ENCODE measurements around the gene ANO2.

The ANO2 gene

GRCh38 chr12:5599378-5599777 lies 345.7 kb downstream of the ANO2 start:
- Mint-ChIP-seq H3K27ac (no peak overlapping the region), H3K27me3 (no peaks in the 10 kb centered on the region), H3K36me3 (ENCODE audit: low read depth) (no peaks in the 10 kb centered on the region), H3K9me3 (no peaks in the 10 kb centered on the region), H3K4me3 (no peak overlapping the region), H3K4me1 (ENCODE audit: low read depth) (no peaks in the 10 kb centered on the region)
- intact Hi-C loops (cut with micrococcal nuclease), result no loop called here

GRCh38 chr12:5593998-5594397 lies 351.1 kb downstream of the ANO2 start:
- Mint-ChIP-seq H3K9me3 (no peaks in the 10 kb centered on the region), H3K27ac (no peak overlapping the region), H3K4me3 (no peak overlapping the region), H3K4me1 (ENCODE audit: low read depth) (no peaks in the 10 kb centered on the region), H3K27me3 (no peaks in the 10 kb centered on the region), H3K36me3 (ENCODE audit: low read depth) (no peaks in the 10 kb centered on the region)
- intact Hi-C loops (cut with micrococcal nuclease), result no loop called here

GRCh38 chr12:5593086-5593485 lies 352.0 kb downstream of the ANO2 start:
- intact Hi-C loops (cut with micrococcal nuclease), result no loop called here
- Mint-ChIP-seq H3K9me3 (no peaks in the 10 kb centered on the region), H3K27me3 (no peaks in the 10 kb centered on the region)

GRCh38 chr12:5592310-5592709 lies 352.7 kb downstream of the ANO2 start:
- intact Hi-C loops (cut with micrococcal nuclease), result no loop called here
- Mint-ChIP-seq H3K27me3 (no peaks in the 10 kb centered on the region), H3K27ac (no peak overlapping the region), H3K36me3 (ENCODE audit: low read depth) (no peaks in the 10 kb centered on the region), H3K4me3 (no peak overlapping the region), H3K4me1 (ENCODE audit: low read depth) (no peaks in the 10 kb centered on the region), H3K9me3 (no peaks in the 10 kb centered on the region)

More at GRCh38 chr12:5593086-5593485, 352.0 kb downstream of the ANO2 start:
- H3K4me1 Mint-ChIP-seq (ENCODE audit: low read depth), result no peaks in the 10 kb centered on the region
- H3K36me3 Mint-ChIP-seq (ENCODE audit: low read depth), result no peaks in the 10 kb centered on the region
- H3K27ac Mint-ChIP-seq, result no peak overlapping the region
- H3K4me3 Mint-ChIP-seq, result no peak overlapping the region

- H3K9me3 Mint-ChIP-seq, result no peaks in the 10 kb centered on the region
- H3K36me3 Mint-ChIP-seq (ENCODE audit: low read depth), result no peaks in the 10 kb centered on the region
- no peak overlapping the region for H3K4me3 Mint-ChIP-seq
- no peaks in the 10 kb centered on the region for H3K27me3 Mint-ChIP-seq
- no peaks in the 10 kb centered on the region for H3K4me1 Mint-ChIP-seq (ENCODE audit: low read depth)
- no peak overlapping the region for H3K27ac Mint-ChIP-seq
- intact Hi-C loops (cut with micrococcal nuclease), result no loop called here
Observed at GRCh38 chr12:5590316-5590715, 354.7 kb downstream of the ANO2 start.

- H3K27ac Mint-ChIP-seq, result no peak overlapping the region
- no peaks in the 10 kb centered on the region for H3K36me3 Mint-ChIP-seq (ENCODE audit: low read depth)
- H3K4me3 Mint-ChIP-seq, result no peak overlapping the region
- H3K9me3 Mint-ChIP-seq, result no peaks in the 10 kb centered on the region
- H3K4me1 Mint-ChIP-seq (ENCODE audit: low read depth), result no peaks in the 10 kb centered on the region
- peaks cover 2% of the 10 kb centered on the region for H3K27me3 Mint-ChIP-seq
- intact Hi-C loops (cut with micrococcal nuclease), result no loop called here
Observed at GRCh38 chr12:5589054-5589453, 356.0 kb downstream of the ANO2 start.

GRCh38 chr12:5588591-5588990 lies 356.5 kb downstream of the ANO2 start:
- Mint-ChIP-seq H3K27me3 (peaks cover 2% of the 10 kb centered on the region), H3K4me1 (ENCODE audit: low read depth) (no peaks in the 10 kb centered on the region), H3K4me3 (no peak overlapping the region), H3K9me3 (no peaks in the 10 kb centered on the region), H3K27ac (no peak overlapping the region), H3K36me3 (ENCODE audit: low read depth) (no peaks in the 10 kb centered on the region)
- intact Hi-C loops (cut with micrococcal nuclease), result no loop called here

GRCh38 chr12:5588176-5588575 lies 356.9 kb downstream of the ANO2 start:
- H3K4me1 Mint-ChIP-seq (ENCODE audit: low read depth), result no peaks in the 10 kb centered on the region
- no peaks in the 10 kb centered on the region for H3K9me3 Mint-ChIP-seq
- H3K27ac Mint-ChIP-seq, result no peak overlapping the region
- no peak overlapping the region for H3K4me3 Mint-ChIP-seq
- H3K27me3 Mint-ChIP-seq, result peaks cover 2% of the 10 kb centered on the region
- no peaks in the 10 kb centered on the region for H3K36me3 Mint-ChIP-seq (ENCODE audit: low read depth)
- intact Hi-C loops (cut with micrococcal nuclease), result no loop called here

- peaks cover 2% of the 10 kb centered on the region for H3K27me3 Mint-ChIP-seq
- no peak overlapping the region for H3K27ac Mint-ChIP-seq
- intact Hi-C loops (cut with micrococcal nuclease), result no loop called here
- no peak overlapping the region for H3K4me3 Mint-ChIP-seq
- no peaks in the 10 kb centered on the region for H3K36me3 Mint-ChIP-seq (ENCODE audit: low read depth)
- H3K9me3 Mint-ChIP-seq, result no peaks in the 10 kb centered on the region
- no peaks in the 10 kb centered on the region for H3K4me1 Mint-ChIP-seq (ENCODE audit: low read depth)
Observed at GRCh38 chr12:5587711-5588121, 357.3 kb downstream of the ANO2 start.

GRCh38 chr12:5586201-5586600 lies 358.9 kb downstream of the ANO2 start:
- Mint-ChIP-seq H3K4me3 (no peak overlapping the region), H3K27ac (no peak overlapping the region), H3K36me3 (ENCODE audit: low read depth) (no peaks in the 10 kb centered on the region), H3K4me1 (ENCODE audit: low read depth) (peaks cover 5% of the 10 kb centered on the region), H3K27me3 (peaks cover 4% of the 10 kb centered on the region), H3K9me3 (no peaks in the 10 kb centered on the region)
- intact Hi-C loops (cut with micrococcal nuclease), result no loop called here

GRCh38 chr12:5585178-5585577 lies 359.9 kb downstream of the ANO2 start:
- H3K4me1 Mint-ChIP-seq (ENCODE audit: low read depth), result peaks cover 5% of the 10 kb centered on the region
- intact Hi-C loops (cut with micrococcal nuclease), result no loop called here
- H3K27me3 Mint-ChIP-seq, result peaks cover 6% of the 10 kb centered on the region
- no peak overlapping the region for H3K4me3 Mint-ChIP-seq
- no peaks in the 10 kb centered on the region for H3K9me3 Mint-ChIP-seq
- no peak overlapping the region for H3K27ac Mint-ChIP-seq
- H3K36me3 Mint-ChIP-seq (ENCODE audit: low read depth), result no peaks in the 10 kb centered on the region

GRCh38 chr12:5584412-5585175 lies 360.5 kb downstream of the ANO2 start:
- intact Hi-C loops (cut with micrococcal nuclease), result no loop called here
- H3K9me3 Mint-ChIP-seq, result no peaks in the 10 kb centered on the region
- no peak overlapping the region for H3K4me3 Mint-ChIP-seq
- H3K36me3 Mint-ChIP-seq (ENCODE audit: low read depth), result no peaks in the 10 kb centered on the region
- peaks cover 5% of the 10 kb centered on the region for H3K4me1 Mint-ChIP-seq (ENCODE audit: low read depth)
- H3K27ac Mint-ChIP-seq, result no peak overlapping the region
- H3K27me3 Mint-ChIP-seq, result peaks cover 6% of the 10 kb centered on the region

- intact Hi-C loops (cut with micrococcal nuclease), result no loop called here
- Mint-ChIP-seq H3K9me3 (no peaks in the 10 kb centered on the region), H3K27ac (no peak overlapping the region), H3K4me1 (ENCODE audit: low read depth) (peaks cover 5% of the 10 kb centered on the region), H3K4me3 (no peak overlapping the region), H3K36me3 (ENCODE audit: low read depth) (no peaks in the 10 kb centered on the region), H3K27me3 (peaks cover 6% of the 10 kb centered on the region)
Observed at GRCh38 chr12:5582541-5582940, 362.5 kb downstream of the ANO2 start.

- Mint-ChIP-seq H3K9me3 (no peaks in the 10 kb centered on the region), H3K27me3 (peaks cover 6% of the 10 kb centered on the region), H3K36me3 (ENCODE audit: low read depth) (no peaks in the 10 kb centered on the region), H3K27ac (no peak overlapping the region), H3K4me3 (no peak overlapping the region), H3K4me1 (ENCODE audit: low read depth) (peaks cover 5% of the 10 kb centered on the region)
- intact Hi-C loops (cut with micrococcal nuclease), result no loop called here
Observed at GRCh38 chr12:5582018-5582417, 363.0 kb downstream of the ANO2 start.

GRCh38 chr12:5581616-5582015 lies 363.4 kb downstream of the ANO2 start:
- intact Hi-C loops (cut with micrococcal nuclease), result no loop called here
- H3K27me3 Mint-ChIP-seq, result peaks cover 6% of the 10 kb centered on the region
- no peak overlapping the region for H3K27ac Mint-ChIP-seq
- no peaks in the 10 kb centered on the region for H3K36me3 Mint-ChIP-seq (ENCODE audit: low read depth)
- no peak overlapping the region for H3K4me3 Mint-ChIP-seq
- H3K9me3 Mint-ChIP-seq, result no peaks in the 10 kb centered on the region
- peaks cover 5% of the 10 kb centered on the region for H3K4me1 Mint-ChIP-seq (ENCODE audit: low read depth)
